ACC112 (cell line): ENCODE data around the gene CAPN7.

Experiments
- H2AFZ ChIP-seq: fragments of 200-600 bp; sonication (generic); one replicate; pipeline ENCODE4 v1.6.0; 2017; ENCODE audit warnings: antibody characterized with exemption, low read length; ENCODE audit not compliant: unreplicated experiment
- H3K27ac ChIP-seq: fragments of 200-600 bp; sonication (generic); 2 replicates; pipeline ENCODE4 v1.5.1; 2014; ENCODE audit warnings: low read depth, mild to moderate bottlenecking, antibody characterized with exemption, low read length, moderate library complexity
- H3K27me3 ChIP-seq: fragments of 200-600 bp; sonication (generic); 2 replicates; pipeline ENCODE4 v1.6.1; 2014; ENCODE audit warnings: mild to moderate bottlenecking, antibody characterized with exemption, low read length, moderate library complexity, mixed read lengths; ENCODE audit not compliant: insufficient read depth
- H3K36me3 ChIP-seq: fragments of 200-600 bp; sonication (generic); 2 replicates; pipeline ENCODE4 v1.6.1; 2016; ENCODE audit warnings: mild to moderate bottlenecking, antibody characterized with exemption, low read length, moderate library complexity, mixed read lengths; ENCODE audit not compliant: insufficient read depth
- H3K4me1 ChIP-seq: fragments of 200-600 bp; sonication (generic); one replicate; pipeline ENCODE4 v1.6.1; 2016; ENCODE audit warnings: low read length, mixed read lengths; ENCODE audit not compliant: insufficient read depth, unreplicated experiment, control insufficient read depth
- H3K4me3 ChIP-seq: fragments of 200-600 bp; sonication (generic); 2 replicates; pipeline ENCODE4 v1.5.1; 2014; ENCODE audit warnings: mild to moderate bottlenecking, low read depth, low read length
- H3K79me2 ChIP-seq: fragments of 200-600 bp; sonication (generic); one replicate; pipeline ENCODE4 v1.6.0; 2016; ENCODE audit warnings: low read length; ENCODE audit not compliant: control insufficient read depth, unreplicated experiment, insufficient read depth

Gene CAPN7

GRCh38 chr3:15276028-15276724 is 70.1 kb downstream of the CAPN7 start:
- Histone ChIP-seq H3K27me3 (no peaks in the 10 kb centered on the region), H3K79me2 (no peaks in the 10 kb centered on the region), H3K4me3 (no peak overlapping the region), H2AFZ (no peak overlapping the region), H3K36me3 (no peaks in the 10 kb centered on the region), H3K27ac (no peak overlapping the region), H3K4me1 (no peaks in the 10 kb centered on the region)

DNA sequence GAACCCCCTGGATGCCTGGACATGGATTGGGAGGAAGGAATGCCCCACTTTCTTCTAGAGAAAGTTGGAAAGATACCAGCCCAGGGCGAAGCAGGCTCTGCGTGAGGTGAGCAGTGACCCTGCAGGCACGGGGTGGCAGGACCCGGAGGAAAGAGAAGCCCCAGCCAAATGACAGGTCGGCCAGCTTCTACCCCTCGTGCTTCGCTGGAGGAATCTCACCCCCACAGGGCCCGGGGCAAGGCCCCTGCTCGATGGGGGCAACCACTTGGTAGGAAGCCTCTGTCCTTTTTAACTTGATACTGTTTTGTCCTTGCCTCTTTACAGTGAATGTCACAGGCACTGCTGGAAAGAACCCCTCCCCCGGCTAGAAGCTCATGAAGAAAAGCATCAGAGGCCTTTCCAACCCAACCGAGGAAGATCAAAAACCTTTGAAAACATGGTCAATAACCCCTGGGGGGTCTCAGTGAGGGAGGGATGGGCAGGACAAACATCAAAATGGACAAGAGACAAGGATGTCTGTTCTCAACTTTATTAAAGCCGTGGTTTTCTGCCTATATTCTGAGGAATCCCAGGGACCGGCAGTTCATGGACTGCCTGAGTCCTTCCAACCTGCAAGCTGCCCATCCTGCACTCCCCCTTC is 71.9 kb downstream of the CAPN7 start:
- H3K79me2 ChIP-seq: no peaks in the 10 kb centered on the region

DNA sequence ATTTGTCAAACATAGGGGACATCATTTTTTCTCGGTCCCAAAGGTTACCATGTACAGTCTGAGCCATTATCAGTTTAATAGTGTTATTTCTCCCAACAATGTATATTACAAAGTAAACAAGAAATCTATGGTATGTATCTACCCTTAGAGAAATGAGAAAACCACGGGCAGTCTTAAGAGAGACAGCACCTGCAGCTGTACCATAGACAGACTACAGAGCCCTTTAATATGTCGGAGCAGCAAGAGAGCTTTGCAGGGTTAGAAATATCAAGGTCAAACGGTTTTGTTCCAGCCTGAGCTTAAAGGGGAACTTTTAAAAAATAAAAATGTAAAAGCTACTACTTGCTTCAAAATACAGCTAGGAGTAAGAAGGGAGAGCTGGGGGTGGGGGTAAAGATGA is 73.2 kb downstream of the CAPN7 start:
- Histone ChIP-seq H3K27me3 (no peaks in the 10 kb centered on the region), H3K79me2 (no peaks in the 10 kb centered on the region), H3K27ac (no peak overlapping the region), H2AFZ (no peak overlapping the region), H3K4me3 (no peak overlapping the region), H3K4me1 (no peaks in the 10 kb centered on the region), H3K36me3 (no peaks in the 10 kb centered on the region)

More for the DNA sequence above, 71.9 kb downstream of the CAPN7 start:
- H3K4me3 ChIP-seq: no peak overlapping the region
- H3K36me3 ChIP-seq: no peaks in the 10 kb centered on the region
- H3K27ac ChIP-seq: no peak overlapping the region
- H3K27me3 ChIP-seq: no peaks in the 10 kb centered on the region
- no peak overlapping the region for H2AFZ ChIP-seq
- no peaks in the 10 kb centered on the region for H3K4me1 ChIP-seq

GRCh38 chr3:15279671-15280402 is 73.8 kb downstream of the CAPN7 start:
- Histone ChIP-seq H3K27ac (no peak overlapping the region), H3K79me2 (no peaks in the 10 kb centered on the region), H2AFZ (no peak overlapping the region), H3K4me3 (no peak overlapping the region), H3K27me3 (no peaks in the 10 kb centered on the region), H3K36me3 (no peaks in the 10 kb centered on the region), H3K4me1 (peaks cover 4% of the 10 kb centered on the region)

- Histone ChIP-seq H3K27me3 (no peaks in the 10 kb centered on the region), H2AFZ (no peak overlapping the region), H3K4me3 (no peak overlapping the region), H3K79me2 (no peaks in the 10 kb centered on the region), H3K4me1 (peaks cover 5% of the 10 kb centered on the region), H3K27ac (no peak overlapping the region), H3K36me3 (no peaks in the 10 kb centered on the region)
Observed at GRCh38 chr3:15280853-15281532, 74.9 kb downstream of the CAPN7 start.

- H3K79me2 ChIP-seq: no peaks in the 10 kb centered on the region
- H2AFZ ChIP-seq: no peak overlapping the region
- no peak overlapping the region for H3K4me3 ChIP-seq
- no peaks in the 10 kb centered on the region for H3K36me3 ChIP-seq
- H3K27me3 ChIP-seq: no peaks in the 10 kb centered on the region
- no peak overlapping the region for H3K27ac ChIP-seq
- peaks cover 5% of the 10 kb centered on the region for H3K4me1 ChIP-seq
Observed at GRCh38 chr3:15281817-15282216, 75.8 kb downstream of the CAPN7 start.

DNA sequence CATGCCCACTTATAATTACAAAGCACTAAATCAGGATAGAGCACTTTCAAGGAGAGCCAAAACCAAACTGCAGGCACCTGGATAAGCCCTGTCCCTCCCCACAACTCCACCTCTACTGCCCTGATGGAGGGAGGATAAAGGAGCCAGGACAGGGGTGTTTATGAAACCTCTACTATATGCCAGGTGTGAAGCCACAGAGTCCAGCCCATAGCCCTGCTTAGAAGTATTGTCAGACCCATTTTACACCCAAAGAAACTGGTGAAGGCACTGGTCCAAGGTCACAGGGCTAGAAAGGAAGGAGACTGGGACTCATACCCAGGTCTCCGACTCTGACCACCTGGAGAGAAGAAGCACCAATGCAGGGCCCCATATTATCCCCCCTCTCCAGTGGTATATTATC is 77.7 kb downstream of the CAPN7 start:
- Histone ChIP-seq H2AFZ (no peak overlapping the region), H3K4me3 (no peak overlapping the region), H3K27me3 (no peaks in the 10 kb centered on the region), H3K27ac (no peak overlapping the region), H3K4me1 (peaks cover 15% of the 10 kb centered on the region), H3K36me3 (no peaks in the 10 kb centered on the region), H3K79me2 (no peaks in the 10 kb centered on the region)

DNA sequence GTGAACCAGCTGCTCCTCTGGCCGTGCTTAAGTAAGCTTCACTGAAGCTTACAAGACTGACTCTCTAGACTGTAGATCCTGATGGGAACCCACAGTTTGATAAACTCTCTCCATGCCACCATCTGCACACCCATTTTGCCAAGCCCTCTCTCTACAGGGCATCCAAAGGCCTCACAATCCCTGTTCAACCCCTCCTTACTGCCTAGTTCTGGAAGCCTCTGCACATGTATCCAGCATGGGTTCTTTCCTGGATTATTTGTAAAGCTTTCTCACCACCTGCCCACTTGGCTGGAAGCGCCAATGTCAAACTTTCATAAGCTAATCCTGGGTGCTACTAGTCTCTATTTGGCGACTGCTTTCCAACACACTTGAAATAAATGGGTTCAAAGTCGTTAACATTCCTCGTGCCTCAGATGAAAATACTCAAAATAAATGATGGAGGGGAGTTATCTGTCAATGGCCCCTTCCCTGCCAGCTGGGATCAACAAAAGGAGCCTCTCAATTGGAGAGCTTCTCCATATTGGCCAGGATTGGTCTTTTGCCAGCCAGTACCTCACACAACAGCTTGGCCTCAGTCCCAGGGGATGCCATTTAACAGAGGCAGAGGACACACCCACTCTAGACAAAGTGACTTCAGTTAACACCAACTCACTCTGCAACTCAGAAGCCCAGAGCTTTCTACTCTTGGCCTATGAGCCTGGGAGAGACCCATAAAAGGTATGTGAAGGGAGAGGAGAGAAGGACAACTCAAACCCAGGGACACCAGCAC is 78.3 kb downstream of the CAPN7 start:
- no peak overlapping the region for H2AFZ ChIP-seq
- no peaks in the 10 kb centered on the region for H3K79me2 ChIP-seq
- H3K4me1 ChIP-seq: peaks cover 15% of the 10 kb centered on the region
- no peak overlapping the region for H3K4me3 ChIP-seq
- H3K27me3 ChIP-seq: no peaks in the 10 kb centered on the region
- H3K27ac ChIP-seq: no peak overlapping the region
- H3K36me3 ChIP-seq: no peaks in the 10 kb centered on the region

- H3K79me2 ChIP-seq: no peaks in the 10 kb centered on the region
- H3K36me3 ChIP-seq: no peaks in the 10 kb centered on the region
- H2AFZ ChIP-seq: no peak overlapping the region
- H3K27me3 ChIP-seq: no peaks in the 10 kb centered on the region
- H3K4me1 ChIP-seq: peaks cover 15% of the 10 kb centered on the region
- no peak overlapping the region for H3K27ac ChIP-seq
- H3K4me3 ChIP-seq: no peak overlapping the region
Observed at GRCh38 chr3:15286022-15286421, 80.0 kb downstream of the CAPN7 start.
